SK-N-SH (cell line): ENCODE measurements around the gene OOSP1. TPM values are rescaled to one million over a fixed set of nuclear protein-coding genes. Genes with fewer than 3 reads are reported as not detected.

Experiments used
- CTCF ChIA-PET: fragments of 300-600, 350-600 bp; formaldehyde crosslinking; extraction: SDS; loops from one replicate; lab custom pipeline; 2021; lab: Yijun Ruan, JAX
- POLR2A ChIA-PET: fragments of 350-600 bp; sonication (Branson Sonifier 250); formaldehyde crosslinking; extraction: SDS; loops from one replicate; lab custom pipeline; 2020; ENCODE audit warnings: antibody characterized with exemption, inconsistent platforms; lab: Yijun Ruan, JAX
- DNase-seq: peaks from one replicate; pipeline ENCODE4 v3.0.0; 2012
- H2AFZ ChIP-seq: fragments of 200-600 bp; sonication (generic); 2 replicates; pipeline ENCODE4 v1.8.1; 2016; ENCODE audit warnings: antibody characterized with exemption, mild to moderate bottlenecking, low read depth
- H3F3A ChIP-seq: fragments of 200-600 bp; sonication (generic); replicated peaks from 2 replicates; pipeline ENCODE3; 2016; ENCODE audit warnings: antibody characterized with exemption, mild to moderate bottlenecking; ENCODE audit not compliant: insufficient read depth
- H3K27ac ChIP-seq, 2 experiments: fragments of 200-500 bp in 1 of 2; fragments of 200-600 bp in 1 of 2; sonication (Bioruptor generic) in 1 of 2; sonication (generic), shearing (Covaris generic) in 1 of 2; 2 replicates each; pipeline versions ENCODE4 v1.5.1 to v1.6.1; 2014 to 2016; ENCODE audit warnings: low read depth in 2 of 2, inconsistent platforms in 1 of 2, low read length in 1 of 2, mild to moderate bottlenecking in 1 of 2, mixed read lengths in 1 of 2
- H3K27me3 ChIP-seq: fragments of 200-600 bp; sonication (generic), shearing (Covaris generic); 2 replicates; pipeline ENCODE4 v1.6.1; 2016; ENCODE audit warnings: mixed run types; ENCODE audit not compliant: insufficient read depth
- H3K36me3 ChIP-seq, 2 experiments: fragments of 200-500 bp in 1 of 2; fragments of 200-600 bp in 1 of 2; sonication (Bioruptor generic) in 1 of 2; sonication (generic) in 1 of 2; replicated peaks in 1 of 2; 2 replicates each; pipeline versions ENCODE3 to v1.5.1; 2014 to 2016; ENCODE audit warnings: low read length in 1 of 2, mild to moderate bottlenecking in 1 of 2; ENCODE audit not compliant: insufficient read depth in 2 of 2, control insufficient read depth in 1 of 2
- H3K4me1 ChIP-seq, 2 experiments: fragments of 200-500 bp in 1 of 2; fragments of 200-600 bp in 1 of 2; sonication (Bioruptor generic) in 1 of 2; sonication (generic), shearing (Covaris generic) in 1 of 2; 2 replicates each; pipeline versions ENCODE4 v1.5.1 to v1.6.1; 2014 to 2016; ENCODE audit warnings: low read depth in 1 of 2, low read length in 1 of 2, mixed run types in 1 of 2; ENCODE audit not compliant: insufficient read depth in 2 of 2, control insufficient read depth in 1 of 2
- H3K4me2 ChIP-seq: fragments of 200-600 bp; sonication (generic), shearing (Covaris generic); 2 replicates; pipeline ENCODE4 v1.6.1; 2017; ENCODE audit warnings: mixed run types
- H3K4me3 ChIP-seq, 2 experiments: fragments of 200-500 bp in 1 of 2; fragments of 200-600 bp in 1 of 2; sonication (Bioruptor generic) in 1 of 2; sonication (generic), shearing (Covaris generic) in 1 of 2; 2 replicates each; pipeline versions ENCODE4 v1.5.1 to v1.8.1; 2014 to 2016; ENCODE audit warnings: low read depth in 2 of 2, inconsistent platforms in 1 of 2, low read length in 1 of 2, mild to moderate bottlenecking in 1 of 2, mixed read lengths in 1 of 2, moderate library complexity in 1 of 2
- H3K79me2 ChIP-seq: fragments of 200-600 bp; sonication (generic); 2 replicates; pipeline ENCODE4 v1.8.1; 2017; ENCODE audit warnings: mild to moderate bottlenecking; ENCODE audit not compliant: insufficient read depth
- H3K9ac ChIP-seq: fragments of 200-600 bp; sonication (generic); 2 replicates; pipeline ENCODE4 v1.6.1; 2017; ENCODE audit warnings: mixed run types
- H3K9me2 ChIP-seq: fragments of 200-600 bp; sonication (generic); 2 replicates; pipeline ENCODE4 v1.6.1; 2017; ENCODE audit warnings: mixed run types
- H3K9me3 ChIP-seq: fragments of 200-600 bp; sonication (generic); 2 replicates; pipeline ENCODE4 v1.6.1; 2017; ENCODE audit warnings: mixed run types, mild to moderate bottlenecking, moderate library complexity
- H4K20me1 ChIP-seq: fragments of 200-600 bp; sonication (generic); 2 replicates; pipeline ENCODE4 v1.6.1; 2017; ENCODE audit warnings: mild to moderate bottlenecking, mixed run types; ENCODE audit not compliant: insufficient read depth
- FOXM1 ChIP-seq: IDR thresholded peaks from 2 replicates; pipeline ENCODE4 v1.4.0; 2012; ENCODE audit warnings: low read depth, mild to moderate bottlenecking
- GABPA ChIP-seq: IDR thresholded peaks from 2 replicates; pipeline ENCODE4 v1.4.0; 2012; ENCODE audit warnings: low read depth, mild to moderate bottlenecking
- GATA2 ChIP-seq: sonication (generic); formaldehyde crosslinking; IDR thresholded peaks from 2 replicates; pipeline ENCODE4 v1.5.0; 2020; ENCODE audit warnings: mild to moderate bottlenecking, missing genetic modification reagents
- JUND ChIP-seq: IDR thresholded peaks from 2 replicates; pipeline ENCODE4 v1.4.0; 2012
- MXI1 ChIP-seq: IDR thresholded peaks from 2 replicates; pipeline ENCODE4 v1.6.1; 2012; ENCODE audit warnings: mild to moderate bottlenecking, low read depth, low read length, improper control_type of control experiment
- RCOR1 ChIP-seq: fragments of 150-350 bp; IDR thresholded peaks from 2 replicates; pipeline ENCODE4 v1.6.1; 2017; ENCODE audit warnings: antibody characterized with exemption, low read length
- REST ChIP-seq: IDR thresholded peaks from 2 replicates; pipeline ENCODE4 v1.6.1; 2012; ENCODE audit warnings: mild to moderate bottlenecking, low read depth, low read length, moderate library complexity
- TAF1 ChIP-seq: IDR thresholded peaks from 2 replicates; pipeline ENCODE4 v1.6.1; 2012; ENCODE audit warnings: low read depth, mild to moderate bottlenecking, low read length, moderate library complexity, borderline replicate concordance
- TCF12 ChIP-seq: IDR thresholded peaks from 2 replicates; pipeline ENCODE4 v1.4.0; 2012
- TEAD4 ChIP-seq: IDR thresholded peaks from 2 replicates; pipeline ENCODE4 v1.4.0; 2012; ENCODE audit warnings: mild to moderate bottlenecking, borderline replicate concordance; ENCODE audit not compliant: insufficient read depth
- WGBS: methylation state at CpG from one replicate; pipeline ENCODE4 v1.1.6; 2017; ENCODE audit warnings: low lambda C conversion rate; 5-methylcytosine and 5-hydroxymethylcytosine counted together
- polyA plus RNA-seq, 3 experiments: library from polyadenylated mRNA; depleted of rRNA; stranded (reverse); fragments of >200 nt; gene quantifications; 2 replicates each; pipeline ENCODE4 v1.2.3, GENCODE V29; 2012

OOSP1 gene
- polyA plus RNA-seq, 1 of the 3 experiments (the other 2 are of a cell fraction) = not detected

- TF ChIP-seq GABPA (no peak), RCOR1 (no peak), JUND (no peak), MXI1 (no peak)
- H2AFZ ChIP-seq = no peak overlapping the region
- H3K36me3 ChIP-seq = no peaks in the 10 kb centered on the region
- H3K79me2 ChIP-seq = no peaks in the 10 kb centered on the region
- no peak overlapping the region for H3K4me3 ChIP-seq
- no peaks in the 10 kb centered on the region for H3K4me1 ChIP-seq
- DNase-seq = no peak
- WGBS = 4% methylated on average over 3 of the region's 3 CpGs
- no peak overlapping the region for H3K4me2 ChIP-seq
- H3K27ac ChIP-seq = no peak overlapping the region
- no peaks in the 10 kb centered on the region for H3K9me3 ChIP-seq
- no peak overlapping the region for H3K9ac ChIP-seq
- no peaks in the 10 kb centered on the region for H4K20me1 ChIP-seq
- ChIA-PET CTCF (no interaction called here), POLR2A (no interaction called here)
- H3K27me3 ChIP-seq = no peaks in the 10 kb centered on the region
- H3F3A ChIP-seq = no peaks in the 10 kb centered on the region
- H3K9me2 ChIP-seq = no peaks in the 10 kb centered on the region
These were observed 46.1 kb downstream of the OOSP1 start for GRCh38 chr11:59984368-59984767.

DNA sequence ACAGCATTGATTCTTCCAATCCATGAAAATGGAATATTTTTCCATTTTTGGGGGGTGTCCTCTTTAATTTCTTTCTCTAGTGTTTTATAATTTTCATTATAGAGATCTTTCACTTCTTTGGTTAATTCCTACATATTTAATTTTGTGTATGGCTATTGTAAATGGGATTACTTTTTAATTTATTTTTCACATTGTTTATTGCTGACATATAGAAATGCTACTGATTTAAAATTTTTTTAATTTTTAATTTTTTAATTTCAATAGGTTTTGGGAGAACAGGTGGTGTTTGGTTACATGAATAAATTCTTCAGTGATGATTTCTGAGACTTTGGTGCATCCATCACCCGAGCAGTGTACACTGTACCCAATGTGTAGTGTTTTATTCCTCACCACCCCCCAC is 52.2 kb downstream of the OOSP1 start:
- ChIA-PET POLR2A (no interaction called here), CTCF (no interaction called here)
- Histone ChIP-seq H3K36me3 (no peaks in the 10 kb centered on the region), H3K79me2 (no peaks in the 10 kb centered on the region), H3K4me1 (no peaks in the 10 kb centered on the region), H3K9me2 (no peaks in the 10 kb centered on the region), H4K20me1 (no peaks in the 10 kb centered on the region), H3K9ac (no peak overlapping the region), H3K4me2 (no peak overlapping the region), H3F3A (no peaks in the 10 kb centered on the region), H3K4me3 (no peak overlapping the region), H2AFZ (no peak overlapping the region), H3K27ac (no peak overlapping the region), H3K27me3 (no peaks in the 10 kb centered on the region), H3K9me3 (no peaks in the 10 kb centered on the region)
- TF ChIP-seq RCOR1 (no peak), JUND (no peak), TAF1 (no peak), TEAD4 (no peak), GATA2 (CRISPR knock-in tag) (no peak), REST (no peak), TCF12 (no peak), FOXM1 (no peak)
- 3% methylated on average over 1 of the region's 1 CpG for WGBS
- no peak for DNase-seq
